Calu3 (cell line): ENCODE measurements around the gene CDK5RAP1. TPM values are rescaled to one million over a fixed set of nuclear protein-coding genes. Genes with fewer than 3 reads are reported as not detected.
A peak's percentile ranks its signal among the peaks of the same experiment; 100 is the strongest.

Source experiments
- BruUV-seq: library from RNA; stranded (reverse); fragments of 400-500 nt; replicated peaks from 2 replicates; lab custom pipeline; 2021; lab: Mats Ljungman, UMichigan
- CTCF ChIA-PET: fragments of 300-600 bp; sonication (Branson Sonifier 250); formaldehyde crosslinking; loops from one replicate; lab custom pipeline; 2022; ENCODE audit warnings: antibody characterized with exemption; lab: Charles Lee
- DNase-seq: peaks from one replicate; pipeline ENCODE4 v3.0.0; 2022
- H3K27ac Mint-ChIP-seq: one replicate; pipeline ENCODE4 v1.8.0; 2022; ENCODE audit warnings: mixed read lengths; ENCODE audit not compliant: unreplicated experiment
- H3K27me3 Mint-ChIP-seq: one replicate; pipeline ENCODE4 v1.8.0; 2022; ENCODE audit warnings: mixed read lengths; ENCODE audit not compliant: unreplicated experiment
- H3K36me3 Mint-ChIP-seq: one replicate; pipeline ENCODE4 v1.8.0; 2022; ENCODE audit warnings: mild to moderate bottlenecking, moderate library complexity, mixed read lengths; ENCODE audit not compliant: insufficient read depth, unreplicated experiment
- H3K4me1 Mint-ChIP-seq: one replicate; pipeline ENCODE4 v1.8.0; 2022; ENCODE audit warnings: mild to moderate bottlenecking, low read depth, mixed read lengths; ENCODE audit not compliant: unreplicated experiment
- H3K4me3 Mint-ChIP-seq: one replicate; pipeline ENCODE4 v1.8.0; 2022; ENCODE audit warnings: mild to moderate bottlenecking, low read depth, moderate library complexity, mixed read lengths; ENCODE audit not compliant: unreplicated experiment
- H3K9me3 Mint-ChIP-seq: one replicate; pipeline ENCODE4 v1.8.0; 2022; ENCODE audit warnings: low read depth, mixed read lengths; ENCODE audit not compliant: unreplicated experiment
- intact Hi-C: fragments of 100-400 bp; cut with micrococcal nuclease; formaldehyde crosslinking; loops from one replicate; pipeline ENCODE4 v1.10.0; 2022; ENCODE audit not compliant: unreplicated experiment
- total RNA-seq: library from RNA; stranded (reverse); gene quantifications from 2 replicates; pipeline ENCODE4 v1.2.3, GENCODE V29; 2022
- TF ChIP-seq, protein P1 (sequence below): fragments of 200-600 bp; IDR thresholded peaks from one replicate; pipeline ENCODE4 v1.8.0; 2022; ENCODE audit warnings: antibody characterized with exemption; ENCODE audit not compliant: unreplicated experiment

Gene CDK5RAP1
- total RNA-seq, 1 experiment from 2014 or later, result 65.8 TPM

GRCh38 chr20:33404281-33404680 lies 3.0 kb upstream of the CDK5RAP1 start:
- no TSS peak for BruUV-seq
- CTCF ChIA-PET, result no interaction called here
- Mint-ChIP-seq H3K9me3 (no peaks in the 10 kb centered on the region), H3K36me3 (peaks cover 26% of the 10 kb centered on the region), H3K4me3 (no peak overlapping the region), H3K4me1 (peaks cover 15% of the 10 kb centered on the region), H3K27ac (no peak overlapping the region), H3K27me3 (no peaks in the 10 kb centered on the region)
- intact Hi-C loops, result loop anchor here (5.0 kb wide), 1 partner anchor 263 kb away; the partner anchor contains the start of gene ACTL10
- TF ChIP-seq, protein P1, sequence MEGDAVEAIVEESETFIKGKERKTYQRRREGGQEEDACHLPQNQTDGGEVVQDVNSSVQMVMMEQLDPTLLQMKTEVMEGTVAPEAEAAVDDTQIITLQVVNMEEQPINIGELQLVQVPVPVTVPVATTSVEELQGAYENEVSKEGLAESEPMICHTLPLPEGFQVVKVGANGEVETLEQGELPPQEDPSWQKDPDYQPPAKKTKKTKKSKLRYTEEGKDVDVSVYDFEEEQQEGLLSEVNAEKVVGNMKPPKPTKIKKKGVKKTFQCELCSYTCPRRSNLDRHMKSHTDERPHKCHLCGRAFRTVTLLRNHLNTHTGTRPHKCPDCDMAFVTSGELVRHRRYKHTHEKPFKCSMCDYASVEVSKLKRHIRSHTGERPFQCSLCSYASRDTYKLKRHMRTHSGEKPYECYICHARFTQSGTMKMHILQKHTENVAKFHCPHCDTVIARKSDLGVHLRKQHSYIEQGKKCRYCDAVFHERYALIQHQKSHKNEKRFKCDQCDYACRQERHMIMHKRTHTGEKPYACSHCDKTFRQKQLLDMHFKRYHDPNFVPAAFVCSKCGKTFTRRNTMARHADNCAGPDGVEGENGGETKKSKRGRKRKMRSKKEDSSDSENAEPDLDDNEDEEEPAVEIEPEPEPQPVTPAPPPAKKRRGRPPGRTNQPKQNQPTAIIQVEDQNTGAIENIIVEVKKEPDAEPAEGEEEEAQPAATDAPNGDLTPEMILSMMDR, result no peak
- DNase-seq, result no peak

DNA sequence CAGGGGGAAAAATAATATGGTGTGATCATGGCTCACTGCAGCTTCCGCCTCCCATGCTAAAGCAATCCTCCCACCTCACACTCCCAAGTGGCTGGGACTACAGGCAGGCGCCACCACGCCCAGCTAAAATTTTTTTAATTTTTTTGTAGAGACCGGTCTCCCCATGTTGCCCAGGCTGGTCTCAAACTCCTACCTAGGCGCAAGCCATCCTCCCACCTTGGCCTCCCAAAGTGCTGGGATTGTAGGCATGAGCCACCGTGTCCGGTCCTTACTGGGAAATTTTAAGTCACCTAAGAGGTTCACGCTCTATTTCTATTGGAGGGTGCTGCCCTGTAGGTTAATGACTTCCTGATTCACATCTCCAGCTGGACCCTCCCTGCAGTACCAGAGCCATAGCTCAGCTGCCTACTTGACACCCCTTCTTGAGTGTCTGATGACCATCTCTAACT lies 626 bp upstream of the CDK5RAP1 start:
- Mint-ChIP-seq H3K27ac (peak overlapping the region; percentile 64), H3K4me3 (peak overlapping the region; percentile 99), H3K9me3 (no peaks in the 10 kb centered on the region), H3K36me3 (peaks cover 26% of the 10 kb centered on the region), H3K4me1 (peaks cover 19% of the 10 kb centered on the region), H3K27me3 (no peaks in the 10 kb centered on the region)
- CTCF ChIA-PET, result interaction anchor here (0.5 to 2.6 kb wide), 8 partner anchors 9 to 538 kb away, joined by 3 to 13 read pairs (median 4); partner anchors contain the start of genes ACTL10 and SNTA1
- no peak for DNase-seq
- intact Hi-C loops, result loop anchor here (1.0 to 5.0 kb wide), 2 partner anchors 42 to 265 kb away; partner anchors contain the start of gene ACTL10
- TF ChIP-seq, protein P1, result no peak
- BruUV-seq, result TSS peak; percentile 80

DNA sequence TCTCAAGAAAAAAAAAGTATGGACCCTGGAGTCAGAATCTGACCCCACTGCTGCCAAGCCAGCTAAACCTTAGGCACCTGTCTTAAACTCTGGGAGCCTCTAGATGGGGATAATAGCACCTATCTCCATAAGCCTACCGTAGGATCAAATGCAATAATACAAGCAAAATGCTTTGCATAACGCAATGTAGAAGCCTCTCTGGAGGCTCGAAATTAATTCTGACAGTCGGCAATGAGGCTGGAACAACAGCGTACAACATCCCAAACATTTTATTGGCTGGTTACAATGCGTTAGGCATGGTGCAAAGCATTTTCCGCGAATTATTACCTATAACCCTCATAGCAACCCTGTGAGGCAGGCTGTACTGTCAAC lies 521 bp downstream of the CDK5RAP1 start:
- TF ChIP-seq, protein P1, result no peak
- Mint-ChIP-seq H3K36me3 (peaks cover 26% of the 10 kb centered on the region), H3K27me3 (no peaks in the 10 kb centered on the region), H3K4me3 (peak overlapping the region; percentile 99), H3K9me3 (no peaks in the 10 kb centered on the region), H3K4me1 (peaks cover 19% of the 10 kb centered on the region), H3K27ac (peak overlapping the region; percentile 64)
- CTCF ChIA-PET, result interaction anchor here (0.5 to 2.6 kb wide), 9 partner anchors 11 to 266 kb away, joined by 3 to 13 read pairs (median 5); partner anchors contain the start of genes ACTL10 and SNTA1
- intact Hi-C loops, result loop anchor here (1.0 to 5.0 kb wide), 2 partner anchors 44 to 267 kb away; partner anchors contain the start of gene ACTL10
- no peak for DNase-seq
- BruUV-seq, result TSS peak; percentile 38

- H3K4me3 Mint-ChIP-seq, result peak overlapping the region; percentile 99
- no peaks in the 10 kb centered on the region for H3K9me3 Mint-ChIP-seq
- H3K27me3 Mint-ChIP-seq, result no peaks in the 10 kb centered on the region
- H3K27ac Mint-ChIP-seq, result no peak overlapping the region
- intact Hi-C loops, result loop anchor here (5.0 kb wide), 1 partner anchor 267 kb away; the partner anchor contains the start of gene ACTL10
- TF ChIP-seq, protein P1, result no peak
- no TSS peak for BruUV-seq
- H3K4me1 Mint-ChIP-seq, result peaks cover 19% of the 10 kb centered on the region
- CTCF ChIA-PET, result interaction anchor here (1.1 to 2.6 kb wide), 5 partner anchors 20 to 267 kb away, joined by 3 to 13 read pairs (median 6); partner anchors contain the start of genes ACTL10 and SNTA1
- H3K36me3 Mint-ChIP-seq, result peaks cover 26% of the 10 kb centered on the region
- DNase-seq, result no peak
Observed at GRCh38 chr20:33399924-33400323, 1.4 kb downstream of the CDK5RAP1 start.
